Measurements from ENCODE around the gene TMEM11.

The TMEM11 gene, protein sequence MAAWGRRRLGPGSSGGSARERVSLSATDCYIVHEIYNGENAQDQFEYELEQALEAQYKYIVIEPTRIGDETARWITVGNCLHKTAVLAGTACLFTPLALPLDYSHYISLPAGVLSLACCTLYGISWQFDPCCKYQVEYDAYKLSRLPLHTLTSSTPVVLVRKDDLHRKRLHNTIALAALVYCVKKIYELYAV

DNA sequence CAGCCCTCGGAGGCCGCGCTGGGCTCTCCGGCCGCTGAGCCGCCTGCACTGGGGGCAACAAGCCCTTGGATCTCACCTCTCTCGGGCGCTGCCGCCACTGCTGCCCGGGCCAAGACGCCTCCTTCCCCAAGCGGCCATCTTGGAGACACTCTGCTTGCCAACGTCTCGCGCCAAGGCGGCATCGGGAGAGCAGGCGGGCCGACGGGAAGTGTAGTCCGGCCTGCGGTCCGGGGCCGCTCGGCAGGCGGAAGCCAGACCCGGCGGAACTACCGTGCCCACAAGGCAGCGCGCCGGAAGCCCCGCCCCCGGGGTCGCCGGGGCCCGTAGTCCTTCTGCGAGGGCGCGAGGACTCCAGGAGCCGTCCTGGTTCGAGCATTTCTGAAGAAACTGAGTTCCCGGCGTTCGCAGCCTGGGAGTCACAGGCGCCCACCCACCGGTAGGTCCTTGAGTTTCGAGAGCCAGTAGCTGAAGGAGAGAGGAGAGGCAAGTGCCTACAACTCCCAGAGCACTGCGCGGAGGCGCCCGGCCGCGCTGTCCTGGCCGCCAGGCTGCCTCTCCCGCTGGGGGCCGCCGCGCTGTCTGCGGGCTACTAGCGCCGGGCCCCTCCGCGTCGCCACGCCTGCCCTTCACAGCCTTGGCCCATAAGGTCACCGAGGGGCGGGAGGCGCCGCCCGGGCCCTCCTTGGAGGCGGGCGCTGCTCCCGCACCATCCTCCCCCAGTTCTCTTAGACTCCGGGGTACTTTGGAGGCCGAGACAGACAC is at the start of gene TMEM11:
TMEM11 (minus strand) TSS at position 147 of the 762 bp plus-strand sequence; CDS start at position 138, 9 bp downstream.
- peak; percentile 95 for DNase-seq

DNA sequence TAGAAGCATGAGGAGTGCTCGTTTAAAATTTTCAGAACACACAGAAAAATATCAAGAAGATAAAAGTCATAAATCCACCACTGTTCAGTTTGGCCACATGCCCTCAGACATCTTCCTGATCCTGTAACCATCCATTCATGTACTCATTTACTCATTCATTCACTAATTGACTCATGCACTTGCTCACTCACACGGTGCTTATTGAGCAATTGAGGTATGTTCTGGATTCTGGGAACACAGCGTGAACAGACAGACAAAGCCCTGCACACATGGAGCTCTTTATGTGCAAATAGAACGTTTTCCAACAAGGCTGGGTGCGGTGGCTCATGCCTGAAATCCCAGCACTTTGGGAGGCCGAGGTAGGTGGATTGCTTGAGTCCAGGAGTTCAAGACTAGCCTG is 49.4 kb upstream of the TMEM11 start:
- no peak for DNase-seq

DNA sequence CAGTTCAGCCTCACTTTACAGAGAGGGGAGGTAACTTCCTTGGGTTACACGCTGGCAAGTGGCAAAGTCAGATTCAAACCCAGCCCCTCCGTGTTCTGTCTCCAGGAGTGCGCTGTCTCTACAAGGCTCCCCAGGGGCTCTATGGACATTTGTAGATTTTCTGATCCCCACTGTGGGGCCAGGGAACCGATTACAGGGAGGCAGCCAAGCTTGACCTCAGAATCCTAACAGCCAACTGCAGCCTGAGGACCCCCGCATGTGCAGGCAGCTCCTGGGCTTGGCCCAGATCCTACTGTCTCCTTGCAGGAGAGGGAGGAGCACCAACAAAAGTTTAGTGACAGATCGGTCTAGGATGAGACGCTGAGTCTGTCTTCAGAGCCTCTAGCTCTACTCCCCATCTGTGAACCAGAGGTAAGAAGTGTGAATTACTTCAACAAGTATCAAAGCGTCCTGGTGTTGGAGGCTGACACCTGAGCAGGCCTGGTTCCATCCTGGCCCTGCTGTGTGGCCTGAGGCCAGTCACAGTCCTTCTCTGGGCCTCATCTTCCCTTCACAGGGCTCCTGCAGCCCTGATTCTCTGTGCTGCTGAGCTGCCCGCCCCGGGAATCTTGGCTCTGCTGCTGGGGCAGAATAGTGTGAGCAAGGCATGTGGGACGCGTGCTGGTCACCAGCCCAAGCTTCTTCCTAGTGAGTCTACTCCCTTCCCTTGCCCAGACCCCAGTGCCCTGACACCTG is 48.5 kb upstream of the TMEM11 start:
- DNase-seq = no peak

DNA sequence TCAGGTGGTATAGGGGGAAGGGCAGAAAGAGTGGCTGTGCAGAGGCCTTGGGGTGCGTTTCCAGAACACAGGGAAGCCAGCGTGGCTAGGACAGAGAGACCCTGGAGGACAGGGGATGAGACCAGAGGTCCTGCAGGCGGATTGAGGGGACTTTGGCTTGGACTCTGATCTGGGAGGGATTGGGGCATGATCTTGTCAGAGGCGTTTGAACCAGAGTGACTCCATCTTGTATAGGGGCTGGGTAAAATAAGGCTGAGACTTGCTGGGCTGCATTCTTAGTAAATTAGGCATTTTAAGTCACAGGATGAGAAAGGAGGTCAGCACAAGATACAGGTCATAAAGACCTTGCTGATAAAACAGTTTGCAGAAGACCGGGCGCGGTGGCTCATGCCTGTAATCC is 44.6 kb upstream of the TMEM11 start:
- no peak for DNase-seq

DNA sequence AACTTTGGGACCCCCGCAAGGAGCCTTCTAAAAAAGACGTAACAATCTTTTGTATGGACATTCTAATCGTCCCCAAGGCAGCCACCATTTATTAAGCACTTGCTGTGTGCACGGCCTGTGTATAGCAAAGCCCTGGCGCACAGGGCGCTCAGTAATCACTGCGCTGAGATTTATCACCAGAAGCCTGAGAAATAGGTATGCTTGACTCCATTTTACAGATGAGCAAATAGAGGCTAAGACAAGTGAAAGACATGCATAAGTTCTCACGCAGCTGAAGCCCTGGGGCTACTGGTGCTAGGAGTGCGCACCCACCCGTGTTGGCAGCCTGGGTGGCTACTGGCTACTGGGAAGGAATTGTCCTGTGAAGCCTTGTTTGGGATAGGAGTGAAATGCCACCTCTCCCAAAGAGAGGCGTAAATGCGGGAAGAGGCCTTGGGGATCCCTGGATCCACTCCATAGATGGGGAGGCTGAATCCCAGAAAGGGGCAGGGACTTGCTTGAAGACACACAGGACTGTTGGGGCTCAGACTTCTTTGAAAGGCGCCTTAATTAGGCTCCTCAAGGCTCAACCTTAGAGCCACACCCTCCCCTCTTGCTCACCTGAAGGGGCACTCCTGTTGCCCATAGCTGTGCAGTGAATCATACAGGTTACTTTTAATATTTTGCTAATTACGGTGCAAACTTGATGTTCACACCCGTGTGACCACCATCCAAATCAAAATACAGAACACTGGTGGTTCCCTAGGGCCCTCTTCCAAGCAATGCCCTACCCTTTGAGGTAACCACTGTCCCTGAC is 39.9 kb upstream of the TMEM11 start:
- no peak for DNase-seq

DNA sequence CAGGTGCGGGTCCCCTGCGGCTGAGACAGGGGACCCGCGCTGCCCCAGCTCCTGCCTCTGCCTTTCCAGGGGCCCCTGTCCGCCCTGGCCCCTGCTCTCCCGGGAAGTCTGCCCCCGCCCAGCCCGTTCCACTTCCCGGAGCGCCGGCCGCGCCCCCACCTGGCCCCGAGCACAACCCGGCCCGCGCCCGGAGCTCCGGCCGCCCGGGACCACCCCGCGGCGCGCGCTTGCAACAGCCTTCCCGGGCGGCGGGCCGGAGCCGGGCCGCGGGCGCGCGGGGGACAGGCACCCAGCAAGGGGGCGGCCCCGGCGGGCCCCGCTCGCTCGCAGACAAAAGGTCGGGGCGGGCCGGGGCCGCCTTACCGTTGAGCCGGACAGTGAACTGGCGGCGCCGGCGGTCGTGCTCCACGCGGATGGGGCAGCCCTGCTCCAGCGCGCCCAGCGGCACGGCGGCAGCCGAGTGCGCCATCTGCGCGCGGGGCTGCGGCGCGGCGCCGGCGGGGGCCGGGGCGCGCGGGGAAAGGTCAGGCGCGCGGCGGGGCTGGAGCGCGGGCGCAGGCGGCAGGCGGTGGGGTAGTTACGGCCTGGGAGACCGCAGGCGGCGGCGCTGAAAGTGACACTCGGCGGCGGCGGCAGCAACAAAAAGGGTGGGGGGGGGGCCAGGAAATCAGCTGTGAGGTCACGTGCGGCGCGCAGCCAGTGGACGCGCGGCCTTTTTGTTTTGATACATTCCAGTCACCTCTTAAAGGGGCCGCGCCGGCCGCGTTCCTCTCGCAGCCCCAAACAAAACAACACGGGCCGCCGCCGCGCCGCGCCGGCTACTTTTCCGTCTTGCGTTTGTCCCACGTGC is 39.1 kb upstream of the TMEM11 start, which contains the start of gene NATD1:
NATD1 (minus strand) TSS at position 615 of the 850 bp plus-strand sequence; CDS start at position 469, 146 bp downstream.
- peak; percentile 72 for DNase-seq

DNA sequence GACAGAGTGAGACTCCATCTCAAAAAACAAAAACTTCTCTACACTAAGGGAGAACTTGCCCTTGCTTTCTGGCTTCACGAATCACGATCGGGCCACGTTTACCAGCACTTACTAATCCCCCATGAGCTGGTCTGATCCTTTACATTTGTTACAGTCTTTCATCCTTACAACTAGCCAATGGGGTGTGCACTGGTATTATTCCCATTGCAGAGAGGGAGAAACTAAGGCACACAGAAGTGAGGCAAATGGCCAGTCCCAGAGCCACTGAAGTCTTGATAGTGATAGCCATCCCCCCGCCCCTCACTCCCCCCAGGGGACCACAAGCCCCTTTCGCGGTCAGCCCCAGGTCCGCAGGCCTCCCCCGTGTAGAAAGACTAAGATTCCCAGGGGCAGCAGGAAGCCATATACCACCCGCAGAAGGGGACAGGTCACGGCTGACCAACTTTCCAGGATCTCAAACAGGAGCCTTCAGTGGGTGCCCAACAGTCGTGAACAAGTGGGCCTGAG is 38.4 kb upstream of the TMEM11 start:
- no peak for DNase-seq

DNA sequence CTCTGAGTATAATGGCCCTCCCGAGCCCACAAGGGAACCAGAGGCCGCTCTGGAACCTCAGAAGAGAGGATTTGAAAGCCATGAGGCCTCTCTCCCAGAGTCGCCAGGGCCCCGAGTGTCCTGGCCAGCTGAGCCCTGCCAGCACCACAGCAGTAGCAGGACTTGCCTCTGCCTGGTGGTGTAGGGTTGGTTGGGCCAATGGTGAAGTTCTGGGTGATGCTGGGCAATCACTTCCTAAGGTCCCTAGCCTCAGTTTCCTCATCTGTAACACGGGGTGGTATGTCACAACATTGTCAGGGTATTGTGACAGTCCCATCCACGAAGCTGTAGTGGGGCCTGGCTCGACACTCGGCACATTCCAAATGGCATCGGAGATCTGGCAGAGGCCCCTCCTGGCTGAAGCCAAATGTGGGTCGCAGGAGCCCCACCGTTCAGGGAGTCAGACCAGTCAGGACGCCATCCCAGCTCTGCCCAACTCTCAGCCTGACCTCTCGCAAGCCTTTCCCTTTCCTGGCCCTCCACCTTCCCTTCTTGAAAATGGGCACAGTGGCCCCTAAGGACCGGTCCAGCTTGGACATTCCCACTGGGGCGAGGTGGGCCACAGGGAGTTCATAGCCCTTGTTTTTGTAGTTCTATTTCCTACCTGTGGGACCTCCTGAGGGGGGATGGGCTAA is 37.5 kb upstream of the TMEM11 start:
- DNase-seq = no peak

DNA sequence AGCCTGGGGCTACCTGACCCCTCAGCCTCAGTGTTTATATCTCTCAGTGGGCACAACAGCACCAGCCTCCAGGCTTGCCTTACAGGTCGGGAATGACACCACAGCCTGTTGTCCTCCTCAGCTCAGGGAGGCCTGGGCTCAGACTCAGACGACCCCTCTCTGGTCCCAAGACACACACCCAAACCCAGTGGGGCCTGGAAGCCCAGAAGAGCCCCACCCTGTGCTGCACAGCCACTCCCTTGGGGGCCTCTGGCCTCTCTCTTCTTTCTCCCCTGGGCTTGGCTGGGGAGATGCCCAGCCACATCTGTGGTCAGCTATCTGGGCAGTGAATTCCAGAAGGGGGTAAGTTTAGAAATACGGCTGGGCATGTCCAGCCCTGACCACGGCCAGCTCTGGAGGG is 36.9 kb upstream of the TMEM11 start:
- peak; percentile 49 for DNase-seq

DNA sequence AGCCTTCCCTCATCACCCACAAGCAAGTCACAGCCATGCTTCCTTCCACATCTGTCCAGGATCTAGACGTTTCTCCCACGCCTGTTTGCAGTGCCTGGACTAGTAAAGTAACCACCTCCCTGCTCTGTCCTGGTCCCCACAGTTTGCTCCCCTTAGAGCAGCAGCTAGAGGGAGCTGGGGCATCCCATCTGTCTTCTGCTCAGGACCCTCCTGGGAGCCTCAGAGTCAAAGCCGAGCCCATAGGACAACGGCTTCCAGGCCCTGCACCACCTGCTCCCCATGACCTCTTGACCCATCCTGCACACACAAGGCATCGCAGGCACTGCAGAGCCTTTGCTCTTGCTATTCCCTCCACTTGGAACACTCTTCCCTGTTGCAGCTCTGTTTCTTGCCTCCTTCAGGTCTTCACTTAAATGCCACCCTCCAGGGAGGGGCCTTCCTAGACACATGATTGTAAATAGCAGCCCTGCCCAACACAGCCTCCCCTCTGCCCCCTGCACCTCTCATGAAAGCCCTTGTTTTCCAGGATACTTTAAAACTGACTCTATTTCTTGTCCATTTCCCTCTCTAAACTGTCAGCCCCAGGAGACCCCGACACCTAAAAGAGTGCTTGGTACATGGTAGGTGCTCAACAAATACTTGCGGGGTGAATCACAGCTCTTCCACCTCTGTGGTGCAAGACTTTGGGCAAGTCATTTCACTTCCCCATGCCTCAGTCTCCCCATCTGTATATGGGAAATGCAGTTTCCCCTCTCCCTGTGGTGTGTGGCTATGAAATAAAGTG is 36.2 kb upstream of the TMEM11 start:
- DNase-seq = peak; percentile 23

DNA sequence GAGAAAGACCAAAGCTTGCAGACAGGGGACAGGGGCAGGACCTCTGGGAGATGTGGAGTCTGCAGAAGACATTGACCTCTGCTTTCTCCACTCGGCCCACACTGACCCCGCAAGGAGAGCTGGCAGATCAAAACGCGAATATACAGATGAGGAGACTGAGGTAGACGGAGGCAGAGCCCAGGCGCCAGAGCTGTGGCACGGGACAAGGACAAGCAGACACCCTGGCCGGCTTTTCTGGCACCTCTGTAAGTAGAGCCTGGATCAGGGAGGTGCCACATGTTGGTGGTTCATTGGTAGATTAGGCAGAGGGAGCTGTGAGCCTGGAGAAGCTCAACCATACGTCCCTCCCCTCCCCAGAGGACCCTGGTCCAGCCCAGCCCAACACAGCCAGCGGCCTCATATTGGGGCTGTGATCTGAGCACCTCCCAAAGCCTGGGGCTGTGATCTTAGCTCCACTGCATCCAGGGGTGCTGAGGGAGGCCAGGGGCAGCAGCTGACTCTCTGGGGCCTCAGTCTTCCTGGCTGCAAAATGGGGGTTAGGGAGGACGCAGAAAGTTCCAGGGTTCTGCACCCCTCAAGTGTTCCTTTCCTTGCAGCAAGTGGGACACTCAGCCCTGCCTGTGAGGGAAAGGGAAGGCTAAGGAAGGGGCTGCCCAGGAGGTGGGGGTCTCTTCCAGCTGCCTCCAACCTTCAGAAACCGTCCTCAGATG is 35.3 kb upstream of the TMEM11 start:
- DNase-seq = no peak

DNA sequence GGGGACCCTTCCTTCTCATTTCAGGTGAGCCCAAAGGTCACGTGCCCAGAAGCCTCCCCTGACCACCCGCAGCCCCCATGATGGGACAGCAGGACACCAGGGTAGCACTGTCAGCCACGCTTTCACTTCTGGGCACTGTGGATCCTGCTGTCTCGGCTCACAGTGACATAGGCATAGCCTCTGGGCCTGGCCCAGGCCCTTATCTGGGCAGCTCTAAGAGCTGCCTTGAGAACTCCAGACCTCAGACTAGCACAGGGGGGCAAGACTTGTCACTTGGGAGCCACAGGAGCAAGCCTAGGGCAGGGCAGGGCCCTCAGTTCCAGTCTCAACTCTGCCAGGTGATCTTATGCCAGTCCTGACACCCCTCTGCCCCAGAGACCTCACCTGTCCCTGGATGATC is 34.5 kb upstream of the TMEM11 start:
- DNase-seq = no peak

DNA sequence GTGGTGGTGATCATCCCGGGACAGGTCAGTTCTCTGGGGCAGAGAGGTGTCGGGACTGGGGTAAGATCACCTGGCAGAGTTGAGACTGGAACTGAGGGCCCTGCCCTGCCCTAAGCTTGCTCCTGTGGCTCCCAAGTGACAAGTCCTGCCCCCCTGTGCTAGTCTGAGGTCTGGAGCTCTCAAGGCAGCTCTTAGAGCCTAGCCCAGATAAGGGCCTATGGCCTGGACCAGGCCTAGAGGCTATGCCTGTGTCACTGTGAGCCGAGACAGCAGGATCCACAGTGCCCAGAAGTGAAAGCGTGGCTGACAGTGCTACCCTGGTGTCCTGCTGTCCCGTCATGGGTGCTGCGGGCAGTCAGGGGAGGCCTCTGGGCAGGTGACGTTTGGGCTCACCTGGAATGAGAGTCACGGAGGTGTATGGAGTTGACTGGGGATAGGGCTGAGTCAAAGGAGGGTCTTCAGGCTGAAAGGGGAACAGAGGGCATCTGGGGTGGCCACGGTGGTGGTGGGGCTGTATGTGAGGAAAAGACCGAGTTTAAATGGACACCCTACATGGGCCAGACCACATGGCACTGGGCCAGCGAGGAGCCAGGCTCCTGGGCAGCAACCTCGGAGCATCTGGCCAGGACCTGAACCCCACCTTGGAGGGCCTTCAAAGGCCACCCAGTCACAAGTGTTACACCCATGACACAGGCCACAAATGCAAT is 33.7 kb upstream of the TMEM11 start:
- no peak for DNase-seq

DNA sequence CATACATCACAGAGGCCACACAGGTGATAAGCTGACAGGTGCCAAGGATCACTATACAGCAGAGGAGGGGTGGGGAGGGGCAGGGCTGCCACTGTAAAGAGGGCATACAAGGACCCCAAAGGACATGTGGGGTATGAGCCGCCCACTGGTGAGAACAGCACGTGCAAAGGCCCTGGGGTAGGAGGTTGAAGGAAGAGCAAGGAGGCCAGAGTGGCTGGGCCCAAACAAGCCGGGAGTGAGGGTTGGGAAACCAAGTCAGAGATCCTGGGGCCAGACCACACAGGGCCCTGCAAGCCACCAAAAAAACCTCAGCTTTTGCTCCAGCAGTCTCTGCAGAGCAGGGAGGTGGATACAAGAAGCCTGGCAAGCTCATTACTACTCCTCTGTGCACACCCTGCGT is 32.7 kb upstream of the TMEM11 start:
- no peak for DNase-seq

DNA sequence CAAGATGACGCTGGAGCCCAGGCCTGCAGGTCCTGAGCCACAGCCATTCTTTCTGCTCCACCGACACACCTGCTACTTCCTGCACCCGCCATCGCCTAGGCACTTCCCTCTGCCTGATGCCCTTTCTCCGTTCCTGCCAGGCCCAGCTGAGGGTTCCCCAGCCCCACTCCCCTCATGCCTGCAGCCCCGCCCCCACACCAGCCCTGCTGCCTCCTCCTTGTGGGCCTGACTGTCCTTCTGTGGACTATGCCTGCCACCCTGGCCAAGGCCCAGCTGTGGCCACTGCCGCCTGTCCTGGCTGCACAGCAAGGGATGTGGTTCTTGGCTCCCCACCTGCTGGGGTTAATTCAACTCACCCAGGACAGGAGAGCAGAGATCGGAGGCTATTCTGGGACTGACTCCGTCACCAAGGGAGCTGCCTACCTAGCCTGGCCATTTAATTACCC is 31.7 kb upstream of the TMEM11 start:
- DNase-seq = no peak

DNA sequence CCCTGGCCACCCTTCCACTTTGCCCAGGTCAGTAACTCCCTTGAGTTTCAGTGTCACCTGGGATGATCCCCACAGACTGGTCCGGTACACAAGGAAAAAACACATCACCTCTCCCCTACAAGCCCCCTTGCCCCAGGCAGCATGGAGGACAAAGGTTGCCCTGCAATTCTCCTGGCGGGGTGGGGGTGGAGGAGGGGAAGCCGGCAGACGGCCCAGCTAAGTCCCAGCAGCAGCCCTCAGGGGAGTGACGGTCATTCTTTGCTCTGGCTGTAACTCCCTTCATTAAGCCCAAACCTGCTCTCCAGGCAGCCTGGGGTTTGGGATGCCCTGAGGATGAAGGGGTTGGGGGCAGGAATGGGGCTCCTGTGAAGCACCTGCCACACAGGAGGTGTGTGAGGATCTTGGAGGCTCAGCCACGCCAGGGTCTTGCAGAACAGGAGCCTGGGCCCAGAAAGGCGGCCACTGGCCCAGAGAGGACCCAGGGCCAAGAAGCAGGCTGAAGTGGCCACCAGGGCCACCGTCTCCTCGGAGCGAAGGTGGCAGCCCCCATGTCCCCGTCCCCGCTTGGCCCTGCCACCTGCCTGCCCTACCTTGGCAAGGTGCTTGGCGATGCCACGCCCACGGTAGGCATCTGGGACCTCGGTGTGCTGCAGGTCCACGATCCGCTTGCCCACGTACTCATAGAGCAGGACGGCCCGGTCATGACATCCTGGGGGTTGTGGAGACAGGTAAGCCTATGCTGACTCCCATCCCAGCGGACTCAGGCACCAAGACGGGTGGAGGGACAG is 29.7 kb upstream of the TMEM11 start:
- no peak for DNase-seq

DNA sequence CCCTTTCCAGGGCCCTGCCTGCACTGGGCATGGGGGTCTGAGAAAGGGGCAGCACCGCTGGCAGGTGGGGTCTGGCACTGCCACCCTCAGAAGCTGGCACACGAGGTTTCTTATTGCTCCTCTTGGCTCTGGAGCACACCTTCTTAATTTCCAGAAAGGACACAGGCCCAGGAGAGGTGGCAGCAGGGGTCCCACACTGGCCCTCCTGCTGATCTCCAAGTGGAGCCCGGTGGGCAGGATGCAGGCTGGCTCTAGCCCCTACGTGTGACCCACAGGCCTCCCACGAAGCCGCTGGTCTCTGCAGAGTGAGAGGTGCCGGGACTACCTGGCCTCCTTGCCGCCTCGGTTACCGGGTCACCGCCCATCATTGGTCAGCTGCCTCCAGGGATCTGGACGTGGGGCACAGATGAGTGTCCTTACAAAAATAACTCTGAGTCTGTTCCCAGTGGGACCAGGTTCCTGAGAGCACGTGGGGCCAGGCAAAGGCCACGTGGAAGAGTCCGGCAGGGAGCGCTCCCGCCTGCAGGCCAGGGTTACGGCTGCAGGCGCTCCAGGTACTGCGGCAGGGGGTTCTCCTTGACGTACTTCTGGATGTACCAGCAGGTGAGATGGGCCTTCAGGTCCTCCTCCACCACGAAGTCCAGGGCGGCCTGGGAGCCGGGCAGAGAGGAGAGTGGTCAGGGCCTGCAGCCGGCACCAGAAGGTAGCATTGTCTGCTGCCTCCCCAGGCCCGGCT is 29.0 kb upstream of the TMEM11 start:
- no peak for DNase-seq

Measured in NCI-H226 (cell line).